Measurements from ENCODE around the gene MZT1.

The MZT1 gene

DNA sequence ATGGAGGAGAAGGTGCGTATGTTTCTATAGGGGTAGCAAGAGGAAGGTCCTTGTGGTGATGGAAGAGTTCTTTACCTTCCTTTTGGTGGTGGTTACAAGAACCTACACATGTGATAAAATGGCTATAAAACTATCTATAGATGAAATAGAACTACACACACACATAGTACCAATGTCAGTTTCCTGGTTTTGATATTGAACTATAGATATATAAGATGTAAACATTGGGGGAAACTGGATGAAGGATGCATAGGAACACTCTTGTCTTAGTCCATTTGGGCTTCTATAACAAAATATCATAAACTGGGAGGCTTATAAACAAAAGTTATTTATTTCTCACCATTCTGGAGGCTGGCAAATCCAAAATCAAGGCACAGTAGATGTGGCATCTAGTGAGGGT is 47.1 kb downstream of the MZT1 start:
- DNase-seq (ENCODE audit: low spot score): no peak

- DNase-seq (ENCODE audit: low spot score): no peak
Observed at GRCh38 chr13:72678312-72678711, 49.1 kb downstream of the MZT1 start.

GRCh38 chr13:72677431-72677830 is 50.0 kb downstream of the MZT1 start:
- DNase-seq (ENCODE audit: low spot score): no peak

DNA sequence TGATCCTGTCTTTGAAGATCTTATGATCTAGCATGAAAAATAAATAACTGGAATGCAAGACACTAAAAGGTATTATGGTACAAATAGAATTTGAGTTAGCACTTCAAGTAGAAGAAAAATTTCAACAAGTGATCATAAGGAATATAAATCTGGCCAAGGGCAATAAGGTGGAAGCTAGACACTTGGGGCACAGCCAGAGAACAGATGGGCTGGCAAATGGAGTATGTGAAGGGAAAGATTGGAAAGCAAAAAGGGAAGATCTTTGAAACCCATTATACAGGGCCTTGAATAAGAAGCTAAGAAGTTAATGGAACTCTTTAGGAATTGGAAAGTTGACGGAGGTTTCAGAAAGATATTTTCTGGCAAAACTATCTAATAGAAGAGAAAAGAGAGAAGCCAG is 61.0 kb downstream of the MZT1 start:
- DNase-seq (ENCODE audit: low spot score): no peak

- DNase-seq (ENCODE audit: low spot score): no peak
Observed at GRCh38 chr13:72662548-72662947, 64.9 kb downstream of the MZT1 start.
